ENCODE data around the gene TELO2.

DNA sequence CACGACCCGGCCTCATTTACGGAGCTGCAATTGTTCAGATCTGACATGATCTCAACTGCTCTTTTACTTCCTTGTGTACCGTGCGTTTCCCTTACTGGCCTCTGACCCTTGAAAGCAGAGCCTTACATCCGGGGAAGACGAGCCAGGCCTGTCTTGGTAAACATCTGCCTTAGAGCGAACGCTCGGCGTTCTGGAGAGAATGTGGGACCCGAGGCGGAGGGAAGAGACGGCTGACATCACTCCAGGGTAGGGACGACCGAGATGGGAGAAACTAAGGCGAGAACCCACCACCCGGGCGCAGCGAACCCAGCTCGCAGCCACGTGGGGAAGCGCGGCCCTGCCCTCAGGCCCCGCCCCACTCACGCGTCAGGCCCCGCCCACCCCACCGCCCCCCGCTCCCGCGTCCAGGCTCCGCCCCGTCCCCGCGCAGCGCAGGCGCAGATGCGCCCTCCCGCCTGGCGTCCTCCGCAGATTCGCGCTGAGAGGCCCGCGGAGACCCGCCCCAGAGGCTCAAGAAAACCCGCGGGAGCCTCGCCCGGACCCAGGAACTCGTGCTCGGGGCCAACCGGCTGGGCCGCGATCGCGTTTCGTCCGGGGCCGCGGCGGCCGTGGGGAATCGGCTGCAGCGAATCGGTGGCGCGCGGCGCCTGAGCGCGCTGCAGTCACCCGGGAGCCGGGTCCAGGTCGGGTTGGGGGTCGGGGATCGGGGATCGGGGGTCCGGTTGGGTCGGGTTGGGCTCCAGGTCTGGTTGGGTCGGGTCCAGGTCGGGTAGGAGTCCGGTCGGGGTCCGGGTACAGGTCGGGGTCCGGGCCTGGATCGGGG lies at the start of gene TELO2:
- TF ChIP-seq, protein P1, sequence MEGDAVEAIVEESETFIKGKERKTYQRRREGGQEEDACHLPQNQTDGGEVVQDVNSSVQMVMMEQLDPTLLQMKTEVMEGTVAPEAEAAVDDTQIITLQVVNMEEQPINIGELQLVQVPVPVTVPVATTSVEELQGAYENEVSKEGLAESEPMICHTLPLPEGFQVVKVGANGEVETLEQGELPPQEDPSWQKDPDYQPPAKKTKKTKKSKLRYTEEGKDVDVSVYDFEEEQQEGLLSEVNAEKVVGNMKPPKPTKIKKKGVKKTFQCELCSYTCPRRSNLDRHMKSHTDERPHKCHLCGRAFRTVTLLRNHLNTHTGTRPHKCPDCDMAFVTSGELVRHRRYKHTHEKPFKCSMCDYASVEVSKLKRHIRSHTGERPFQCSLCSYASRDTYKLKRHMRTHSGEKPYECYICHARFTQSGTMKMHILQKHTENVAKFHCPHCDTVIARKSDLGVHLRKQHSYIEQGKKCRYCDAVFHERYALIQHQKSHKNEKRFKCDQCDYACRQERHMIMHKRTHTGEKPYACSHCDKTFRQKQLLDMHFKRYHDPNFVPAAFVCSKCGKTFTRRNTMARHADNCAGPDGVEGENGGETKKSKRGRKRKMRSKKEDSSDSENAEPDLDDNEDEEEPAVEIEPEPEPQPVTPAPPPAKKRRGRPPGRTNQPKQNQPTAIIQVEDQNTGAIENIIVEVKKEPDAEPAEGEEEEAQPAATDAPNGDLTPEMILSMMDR (IDR thresholded peaks at IDR 0.05) = no peak
- TF ChIP-seq POLR2A (IDR thresholded peaks at IDR 0.05) = peak in 1 of 2 donors; percentile 20
